Measurements from ENCODE around the gene ZNF546.

Gene ZNF546

GRCh38 chr19:39982883-39983282 is 14.0 kb upstream of the ZNF546 start:
- DNase-seq, result no peak
- in situ Hi-C loops (cut with MboI; ENCODE audit: low pct_unique_long_range_greater_than_20kb, low sequenced_read_pairs), result no loop called here

GRCh38 chr19:39983695-39984300 is 13.1 kb upstream of the ZNF546 start:
- DNase-seq, result no peak
- in situ Hi-C loops (cut with MboI; ENCODE audit: low pct_unique_long_range_greater_than_20kb, low sequenced_read_pairs), result no loop called here

- DNase-seq, result no peak
- in situ Hi-C loops (cut with MboI; ENCODE audit: low pct_unique_long_range_greater_than_20kb, low sequenced_read_pairs), result no loop called here
Observed at GRCh38 chr19:39986643-39987042, 10.2 kb upstream of the ZNF546 start.

GRCh38 chr19:39987167-39987566 is 9.7 kb upstream of the ZNF546 start:
- in situ Hi-C loops (cut with MboI; ENCODE audit: low pct_unique_long_range_greater_than_20kb, low sequenced_read_pairs), result no loop called here
- no peak for DNase-seq

- DNase-seq, result no peak
- in situ Hi-C loops (cut with MboI; ENCODE audit: low pct_unique_long_range_greater_than_20kb, low sequenced_read_pairs), result no loop called here
Observed at GRCh38 chr19:39987596-39987995, 9.3 kb upstream of the ZNF546 start.

GRCh38 chr19:39993605-39994004 is 3.3 kb upstream of the ZNF546 start:
- DNase-seq, result no peak
- in situ Hi-C loops (cut with MboI; ENCODE audit: low pct_unique_long_range_greater_than_20kb, low sequenced_read_pairs), result no loop called here

- no peak for DNase-seq
- in situ Hi-C loops (cut with MboI; ENCODE audit: low pct_unique_long_range_greater_than_20kb, low sequenced_read_pairs), result no loop called here
Observed at GRCh38 chr19:39994361-39994760, 2.5 kb upstream of the ZNF546 start.

- in situ Hi-C loops (cut with MboI; ENCODE audit: low pct_unique_long_range_greater_than_20kb, low sequenced_read_pairs), result no loop called here
- no peak for DNase-seq
Observed at GRCh38 chr19:39995794-39996193, 1.1 kb upstream of the ZNF546 start.

GRCh38 chr19:39996218-39996810 is 546 bp upstream of the ZNF546 start:
- no peak for DNase-seq

GRCh38 chr19:39997638-39998216 is 867 bp downstream of the ZNF546 start:
- in situ Hi-C loops (cut with MboI; ENCODE audit: low pct_unique_long_range_greater_than_20kb, low sequenced_read_pairs), result no loop called here
- DNase-seq, result no peak

More at GRCh38 chr19:39996218-39996810, 546 bp upstream of the ZNF546 start:
- in situ Hi-C loops (cut with MboI; ENCODE audit: low pct_unique_long_range_greater_than_20kb, low sequenced_read_pairs), result no loop called here

GRCh38 chr19:39998501-39998900 is 1.6 kb downstream of the ZNF546 start:
- in situ Hi-C loops (cut with MboI; ENCODE audit: low pct_unique_long_range_greater_than_20kb, low sequenced_read_pairs), result no loop called here
- no peak for DNase-seq

GRCh38 chr19:40005691-40006272 is 8.9 kb downstream of the ZNF546 start:
- in situ Hi-C loops (cut with MboI; ENCODE audit: low pct_unique_long_range_greater_than_20kb, low sequenced_read_pairs), result no loop called here
- no peak for DNase-seq

GRCh38 chr19:40006273-40006691 is 9.4 kb downstream of the ZNF546 start:
- in situ Hi-C loops (cut with MboI; ENCODE audit: low pct_unique_long_range_greater_than_20kb, low sequenced_read_pairs), result no loop called here
- no peak for DNase-seq

- no peak for DNase-seq
- in situ Hi-C loops (cut with MboI; ENCODE audit: low pct_unique_long_range_greater_than_20kb, low sequenced_read_pairs), result no loop called here
Observed at GRCh38 chr19:40009674-40010073, 12.8 kb downstream of the ZNF546 start.

- no peak for DNase-seq
- in situ Hi-C loops (cut with MboI; ENCODE audit: low pct_unique_long_range_greater_than_20kb, low sequenced_read_pairs), result no loop called here
Observed at GRCh38 chr19:40013991-40014390, 17.1 kb downstream of the ZNF546 start.

- no peak for DNase-seq
- in situ Hi-C loops (cut with MboI; ENCODE audit: low pct_unique_long_range_greater_than_20kb, low sequenced_read_pairs), result no loop called here
Observed at GRCh38 chr19:40023969-40024368, 27.1 kb downstream of the ZNF546 start.

- in situ Hi-C loops (cut with MboI; ENCODE audit: low pct_unique_long_range_greater_than_20kb, low sequenced_read_pairs), result no loop called here
- DNase-seq, result no peak
Observed at GRCh38 chr19:40025938-40026596, 29.2 kb downstream of the ZNF546 start.

GRCh38 chr19:40026597-40026970 is 29.7 kb downstream of the ZNF546 start:
- in situ Hi-C loops (cut with MboI; ENCODE audit: low pct_unique_long_range_greater_than_20kb, low sequenced_read_pairs), result no loop called here
- no peak for DNase-seq

GRCh38 chr19:40033989-40034560 is 37.2 kb downstream of the ZNF546 start:
- in situ Hi-C loops (cut with MboI; ENCODE audit: low pct_unique_long_range_greater_than_20kb, low sequenced_read_pairs), result no loop called here
- DNase-seq, result peak; percentile 16

- no peak for DNase-seq
- in situ Hi-C loops (cut with MboI; ENCODE audit: low pct_unique_long_range_greater_than_20kb, low sequenced_read_pairs), result no loop called here
Observed at GRCh38 chr19:40035996-40036395, 39.1 kb downstream of the ZNF546 start.
